ENCODE results near the gene VRK3.

VRK3 gene

DNA sequence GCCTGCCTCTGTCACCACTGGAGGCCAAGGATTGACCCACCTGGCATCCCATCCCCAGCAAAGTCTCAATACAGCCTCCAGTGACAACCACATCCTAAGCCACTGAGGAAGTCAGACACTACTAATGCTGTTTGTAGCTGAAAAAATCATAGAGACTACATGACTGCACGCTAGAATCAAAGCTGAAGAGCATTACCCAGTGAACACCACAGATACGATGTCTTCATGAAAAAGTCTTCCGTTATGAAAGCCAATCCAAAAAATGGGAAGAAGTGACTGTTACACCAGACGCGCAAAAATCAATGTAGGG, 84.7 kb downstream of the VRK3 start:
- Histone ChIP-seq H3K9ac (ENCODE audit: insufficient read length) (no peak overlapping the region), H3K36me3 (ENCODE audit: insufficient read depth, low read length) (no peaks in the 10 kb centered on the region), H3K9me3 (ENCODE audit: low read depth, low read length) (no peaks in the 10 kb centered on the region), H3K4me3 (no peak overlapping the region), H3K27ac (no peak overlapping the region)
- DNase-seq (ENCODE audit: low read depth, low spot score): no peak
- TF ChIP-seq POLR2AphosphoS5 (IDR thresholded peaks at IDR 0.05; ENCODE audit: borderline replicate concordance, low read depth, low read length): no peak
- TF ChIP-seq FOXP2 (optimal IDR thresholded peaks at IDR 0.05; ENCODE audit: control extremely low read depth, extremely low read length, insufficient read depth): no peak
- no peak for TF ChIP-seq EZH2 (IDR thresholded peaks at IDR 0.05)

DNA sequence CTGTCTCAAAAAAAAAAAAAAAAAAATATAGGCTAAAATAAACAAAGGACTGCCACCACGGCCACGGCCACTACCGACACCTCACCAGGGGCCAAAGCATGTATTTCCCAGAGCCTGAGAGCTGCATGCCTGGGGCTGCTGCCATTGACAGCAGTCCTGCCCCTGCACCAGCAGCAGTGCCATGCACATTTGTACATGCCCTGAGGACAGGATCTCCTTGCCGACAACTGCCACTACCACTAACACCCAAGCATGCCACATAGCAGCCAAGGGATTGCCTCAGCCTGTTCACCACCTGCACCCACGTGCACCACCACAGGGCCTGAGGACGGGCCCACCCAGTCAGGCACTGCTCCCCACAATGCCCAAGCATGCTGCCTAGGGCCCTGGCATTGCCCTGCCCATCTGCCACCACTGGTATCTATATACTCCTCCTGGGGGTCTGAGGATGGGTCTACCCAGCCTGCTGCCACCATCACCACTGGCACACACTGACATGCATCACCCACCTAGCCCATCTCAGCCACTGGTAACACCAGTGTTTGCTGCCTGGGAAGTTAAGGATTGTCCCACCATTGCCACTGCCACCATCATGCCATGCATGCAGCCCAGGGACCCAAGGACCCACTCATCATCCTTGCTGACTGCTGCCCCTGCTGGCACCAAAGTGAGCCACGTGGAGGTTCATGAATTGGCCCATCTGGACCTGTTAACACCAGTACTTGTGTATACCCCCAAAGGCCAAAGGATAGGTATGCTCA, 85.3 kb downstream of the VRK3 start:
- no peaks in the 10 kb centered on the region for H3K9me3 ChIP-seq (ENCODE audit: low read depth, low read length)
- DNase-seq (ENCODE audit: low read depth, low spot score): no peak
- H3K27ac ChIP-seq: no peak overlapping the region
- no peak overlapping the region for H3K4me3 ChIP-seq
- H3K9ac ChIP-seq (ENCODE audit: insufficient read length): no peak overlapping the region
- TF ChIP-seq POLR2AphosphoS5 (IDR thresholded peaks at IDR 0.05; ENCODE audit: borderline replicate concordance, low read depth, low read length) (no peak), FOXP2 (optimal IDR thresholded peaks at IDR 0.05; ENCODE audit: control extremely low read depth, extremely low read length, insufficient read depth) (no peak), EZH2 (IDR thresholded peaks at IDR 0.05) (no peak)
- H3K36me3 ChIP-seq (ENCODE audit: insufficient read depth, low read length): no peaks in the 10 kb centered on the region

DNA sequence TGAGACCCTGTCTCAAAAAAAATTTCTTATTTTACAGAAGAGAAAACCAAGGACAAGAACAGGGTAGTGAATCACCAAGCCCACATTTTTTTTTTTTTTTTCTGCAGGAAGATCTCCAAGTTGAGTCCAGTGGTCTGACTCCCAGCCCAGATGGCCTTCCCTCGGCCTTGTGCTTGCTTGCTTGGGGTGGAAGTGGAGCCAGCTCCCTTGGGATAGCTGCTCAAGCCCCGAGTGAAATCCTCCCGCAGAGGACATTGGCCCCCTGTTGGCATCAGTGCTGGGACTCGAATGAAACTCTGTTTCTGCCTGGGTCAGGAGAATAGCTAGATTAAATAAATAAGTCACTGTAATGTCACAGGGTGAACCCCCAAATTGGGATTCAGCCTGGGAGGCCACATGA, 86.5 kb downstream of the VRK3 start:
- Histone ChIP-seq H3K36me3 (ENCODE audit: insufficient read depth, low read length) (peaks cover under 1% of the 10 kb centered on the region; the same call in 1 of the 2 replicates), H3K9me3 (ENCODE audit: low read depth, low read length) (no peaks in the 10 kb centered on the region), H3K9ac (ENCODE audit: insufficient read length) (no peak overlapping the region), H3K4me3 (no peak overlapping the region), H3K27ac (no peak overlapping the region)
- no peak for DNase-seq (ENCODE audit: low read depth, low spot score)
- TF ChIP-seq POLR2AphosphoS5 (IDR thresholded peaks at IDR 0.05; ENCODE audit: borderline replicate concordance, low read depth, low read length) (no peak), EZH2 (IDR thresholded peaks at IDR 0.05) (no peak), FOXP2 (optimal IDR thresholded peaks at IDR 0.05; ENCODE audit: control extremely low read depth, extremely low read length, insufficient read depth) (no peak)

DNA sequence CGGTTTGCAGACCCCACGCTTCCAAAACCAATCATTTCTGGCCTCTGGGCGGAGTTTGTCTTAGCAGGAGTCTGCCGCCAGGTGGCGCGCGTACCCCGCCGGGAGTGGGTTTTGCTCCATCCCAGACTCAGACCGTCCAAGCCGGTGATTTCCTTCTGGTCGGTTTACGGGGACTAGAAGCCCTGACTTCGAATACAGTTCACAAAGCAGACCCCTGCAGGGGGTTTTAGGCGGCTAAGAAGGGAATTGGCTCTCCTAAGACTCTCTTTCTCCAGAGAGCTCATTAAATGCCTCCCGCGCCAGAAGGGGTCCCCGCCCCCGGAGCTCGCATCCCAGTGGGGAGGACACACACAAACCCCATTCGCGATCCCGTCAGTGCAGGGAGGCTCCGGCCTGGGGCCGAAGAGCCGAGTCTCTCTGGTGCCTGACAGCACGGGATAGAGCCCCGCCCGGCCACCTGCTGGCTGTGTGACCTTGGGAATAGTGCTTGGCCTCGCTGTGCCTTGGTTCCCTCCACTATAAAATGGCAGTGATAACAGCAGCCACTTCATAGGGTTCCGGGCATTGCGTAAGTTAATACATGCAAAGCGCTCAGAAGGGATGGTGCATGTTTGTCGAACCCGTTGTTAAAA, 87.3 kb downstream of the VRK3 start:
- no peak for DNase-seq (ENCODE audit: low read depth, low spot score)
- no peaks in the 10 kb centered on the region for H3K9me3 ChIP-seq (ENCODE audit: low read depth, low read length)
- peak overlapping the region; percentile 68 for H3K4me3 ChIP-seq
- H3K36me3 ChIP-seq (ENCODE audit: insufficient read depth, low read length): peaks cover 8% of the 10 kb centered on the region
- TF ChIP-seq EZH2 (IDR thresholded peaks at IDR 0.05) (no peak), POLR2AphosphoS5 (IDR thresholded peaks at IDR 0.05; ENCODE audit: borderline replicate concordance, low read depth, low read length) (no peak), FOXP2 (optimal IDR thresholded peaks at IDR 0.05; ENCODE audit: control extremely low read depth, extremely low read length, insufficient read depth) (no peak)
- no peak overlapping the region for H3K27ac ChIP-seq
- no peak overlapping the region for H3K9ac ChIP-seq (ENCODE audit: insufficient read length)

DNA sequence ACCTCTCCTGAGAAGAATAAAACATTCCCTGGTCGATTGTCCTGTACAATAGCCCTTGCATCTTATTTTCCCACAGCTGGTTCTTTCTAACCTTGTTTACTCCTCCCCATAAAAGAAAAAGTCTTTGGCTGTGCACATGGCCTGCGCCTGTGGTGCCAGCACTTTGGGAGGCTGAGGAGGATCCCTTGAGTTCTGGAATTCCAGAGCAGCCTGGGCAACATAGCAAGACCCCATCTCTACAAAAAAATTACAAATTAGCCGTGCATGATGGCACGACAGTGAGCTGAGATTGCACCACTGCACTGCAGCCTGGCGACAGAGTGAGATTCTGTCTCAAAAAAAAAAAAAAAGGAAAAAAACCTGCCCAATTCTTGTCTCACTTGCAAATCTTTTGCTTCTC, 88.6 kb downstream of the VRK3 start:
- H3K36me3 ChIP-seq (ENCODE audit: insufficient read depth, low read length): peaks cover 21% of the 10 kb centered on the region
- TF ChIP-seq FOXP2 (optimal IDR thresholded peaks at IDR 0.05; ENCODE audit: control extremely low read depth, extremely low read length, insufficient read depth) (no peak), POLR2AphosphoS5 (IDR thresholded peaks at IDR 0.05; ENCODE audit: borderline replicate concordance, low read depth, low read length) (no peak), EZH2 (IDR thresholded peaks at IDR 0.05) (no peak)
- H3K9me3 ChIP-seq (ENCODE audit: low read depth, low read length): no peaks in the 10 kb centered on the region
- H3K9ac ChIP-seq (ENCODE audit: insufficient read length): no peak overlapping the region
- no peak overlapping the region for H3K4me3 ChIP-seq
- H3K27ac ChIP-seq: peak overlapping the region; percentile 60; the same call in 1 of the 2 replicates
- no peak for DNase-seq (ENCODE audit: low read depth, low spot score)

DNA sequence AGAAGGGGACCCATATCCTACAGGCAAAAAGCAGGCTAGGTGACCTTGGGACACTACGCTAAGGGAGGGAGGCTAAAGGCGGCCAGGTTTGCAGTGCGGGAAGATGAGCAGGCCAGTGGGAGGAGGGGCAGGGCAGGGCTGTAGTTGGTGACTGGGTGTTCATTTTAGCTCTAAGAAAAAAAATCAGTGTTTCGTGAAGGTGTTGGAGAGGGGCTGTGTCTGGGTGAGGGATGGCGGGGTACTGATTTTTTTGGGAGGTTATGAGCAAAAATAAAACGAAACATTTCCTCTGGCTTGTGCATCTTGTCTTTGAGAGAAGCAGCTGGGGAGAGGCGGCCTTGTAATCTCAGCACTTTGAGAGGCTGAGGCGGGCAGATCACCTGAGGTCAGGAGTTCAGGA, 91.5 kb downstream of the VRK3 start:
- no peak for DNase-seq (ENCODE audit: low read depth, low spot score)
- H3K27ac ChIP-seq: peak overlapping the region; percentile 23; the same call in 1 of the 2 replicates
- no peak overlapping the region for H3K4me3 ChIP-seq
- peaks cover 46% of the 10 kb centered on the region for H3K36me3 ChIP-seq (ENCODE audit: insufficient read depth, low read length)
- H3K9me3 ChIP-seq (ENCODE audit: low read depth, low read length): no peaks in the 10 kb centered on the region
- no peak for TF ChIP-seq POLR2AphosphoS5 (IDR thresholded peaks at IDR 0.05; ENCODE audit: borderline replicate concordance, low read depth, low read length)
- TF ChIP-seq EZH2 (IDR thresholded peaks at IDR 0.05): no peak
- no peak for TF ChIP-seq FOXP2 (optimal IDR thresholded peaks at IDR 0.05; ENCODE audit: control extremely low read depth, extremely low read length, insufficient read depth)
- H3K9ac ChIP-seq (ENCODE audit: insufficient read length): no peak overlapping the region

DNA sequence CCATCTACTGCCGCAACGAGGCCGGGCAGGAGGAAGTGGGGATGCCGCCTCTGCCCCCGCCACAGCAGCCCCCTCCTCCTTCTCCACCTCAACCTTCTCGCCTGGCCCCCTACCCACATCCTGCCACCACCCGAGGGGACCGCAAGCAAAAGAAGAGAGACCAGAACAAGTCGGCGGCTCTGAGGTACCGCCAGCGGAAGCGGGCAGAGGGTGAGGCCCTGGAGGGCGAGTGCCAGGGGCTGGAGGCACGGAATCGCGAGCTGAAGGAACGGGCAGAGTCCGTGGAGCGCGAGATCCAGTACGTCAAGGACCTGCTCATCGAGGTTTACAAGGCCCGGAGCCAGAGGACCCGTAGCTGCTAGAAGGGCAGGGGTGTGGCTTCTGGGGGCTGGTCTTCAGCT, 92.4 kb downstream of the VRK3 start:
- Histone ChIP-seq H3K9ac (ENCODE audit: insufficient read length) (no peak overlapping the region), H3K36me3 (ENCODE audit: insufficient read depth, low read length) (peaks cover 49% of the 10 kb centered on the region), H3K27ac (no peak overlapping the region), H3K4me3 (no peak overlapping the region), H3K9me3 (ENCODE audit: low read depth, low read length) (no peaks in the 10 kb centered on the region)
- TF ChIP-seq FOXP2 (optimal IDR thresholded peaks at IDR 0.05; ENCODE audit: control extremely low read depth, extremely low read length, insufficient read depth): no peak
- TF ChIP-seq EZH2 (IDR thresholded peaks at IDR 0.05): no peak
- TF ChIP-seq POLR2AphosphoS5 (IDR thresholded peaks at IDR 0.05; ENCODE audit: borderline replicate concordance, low read depth, low read length): no peak
- DNase-seq (ENCODE audit: low read depth, low spot score): no peak

DNA sequence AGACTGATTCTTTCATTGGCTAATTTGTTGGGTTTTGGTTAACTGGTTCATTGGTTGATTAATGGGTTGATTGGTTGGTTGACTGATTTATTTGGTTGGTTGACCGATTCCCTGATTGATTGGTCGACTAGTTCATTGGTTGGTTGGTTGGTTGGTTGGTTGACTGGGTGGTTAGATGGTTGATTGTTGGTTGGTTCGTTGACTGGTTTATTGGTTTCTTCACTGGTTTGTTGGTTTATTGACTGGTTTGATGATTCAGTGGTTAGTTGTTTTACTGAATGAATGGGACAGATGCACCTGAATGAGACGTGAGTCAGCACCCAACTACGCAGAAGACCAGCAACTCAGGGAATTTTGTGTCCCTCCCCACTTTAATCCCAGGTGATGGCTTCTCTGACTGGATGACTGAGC, 93.1 kb downstream of the VRK3 start:
- Histone ChIP-seq H3K36me3 (ENCODE audit: insufficient read depth, low read length) (peaks cover 56% of the 10 kb centered on the region), H3K9me3 (ENCODE audit: low read depth, low read length) (no peaks in the 10 kb centered on the region), H3K27ac (no peak overlapping the region), H3K9ac (ENCODE audit: insufficient read length) (no peak overlapping the region), H3K4me3 (peak overlapping the region; percentile 94; the same call in 1 of the 2 replicates)
- no peak for DNase-seq (ENCODE audit: low read depth, low spot score)
- TF ChIP-seq EZH2 (IDR thresholded peaks at IDR 0.05): no peak
- no peak for TF ChIP-seq FOXP2 (optimal IDR thresholded peaks at IDR 0.05; ENCODE audit: control extremely low read depth, extremely low read length, insufficient read depth)
- no peak for TF ChIP-seq POLR2AphosphoS5 (IDR thresholded peaks at IDR 0.05; ENCODE audit: borderline replicate concordance, low read depth, low read length)
